MM.1S (cell line): ENCODE measurements around the gene TJP2.

Experiments used
- EZH2 ChIP-seq: fragments of 300-600 bp; sonication (generic); optimal IDR thresholded peaks from 2 replicates; pipeline ENCODE3; 2017; ENCODE audit warnings: low read depth, mild to moderate bottlenecking, antibody characterized with exemption, low read length, mixed read lengths
- EZH2phosphoT487 ChIP-seq: fragments of 300-600 bp; sonication (generic); IDR thresholded peaks from 2 replicates; pipeline ENCODE4 v1.6.1; 2018; ENCODE audit warnings: antibody characterized with exemption, low read length
- TF ChIP-seq, protein P1 (sequence below): fragments of 300-600 bp; sonication (generic); IDR thresholded peaks from 2 replicates; pipeline ENCODE4 v1.5.1; 2016; ENCODE audit warnings: antibody characterized with exemption, low read length, mixed read lengths

DNA sequence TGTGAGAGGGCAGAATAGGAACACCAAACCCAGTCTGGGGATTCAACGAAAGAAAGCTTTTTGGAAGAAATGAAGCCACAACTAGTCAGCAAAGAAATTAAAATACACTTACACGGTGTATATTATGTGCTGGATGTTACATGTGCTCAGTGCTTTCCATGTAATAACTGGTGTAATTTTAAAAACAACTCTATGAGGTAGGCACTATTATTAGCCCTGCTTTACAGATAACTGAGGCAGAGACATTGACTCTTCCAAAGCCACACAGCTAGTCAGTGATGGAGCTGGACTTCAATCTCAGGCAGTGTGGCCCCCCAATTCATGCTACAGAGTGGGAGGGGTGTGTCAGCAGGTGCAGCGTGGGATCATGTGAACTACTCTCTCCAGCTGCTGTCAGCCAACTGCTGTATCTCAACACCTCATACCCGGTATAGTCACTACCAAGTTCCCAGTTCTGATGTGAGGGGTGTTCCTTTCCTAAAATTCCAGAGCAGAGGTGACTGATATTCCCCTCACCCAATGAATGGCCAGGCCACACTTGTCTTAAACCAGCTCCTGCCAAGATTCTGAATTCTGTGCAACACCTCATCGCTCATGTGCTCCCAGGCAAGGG is 33.8 kb upstream of the TJP2 start:
- TF ChIP-seq, protein P1, sequence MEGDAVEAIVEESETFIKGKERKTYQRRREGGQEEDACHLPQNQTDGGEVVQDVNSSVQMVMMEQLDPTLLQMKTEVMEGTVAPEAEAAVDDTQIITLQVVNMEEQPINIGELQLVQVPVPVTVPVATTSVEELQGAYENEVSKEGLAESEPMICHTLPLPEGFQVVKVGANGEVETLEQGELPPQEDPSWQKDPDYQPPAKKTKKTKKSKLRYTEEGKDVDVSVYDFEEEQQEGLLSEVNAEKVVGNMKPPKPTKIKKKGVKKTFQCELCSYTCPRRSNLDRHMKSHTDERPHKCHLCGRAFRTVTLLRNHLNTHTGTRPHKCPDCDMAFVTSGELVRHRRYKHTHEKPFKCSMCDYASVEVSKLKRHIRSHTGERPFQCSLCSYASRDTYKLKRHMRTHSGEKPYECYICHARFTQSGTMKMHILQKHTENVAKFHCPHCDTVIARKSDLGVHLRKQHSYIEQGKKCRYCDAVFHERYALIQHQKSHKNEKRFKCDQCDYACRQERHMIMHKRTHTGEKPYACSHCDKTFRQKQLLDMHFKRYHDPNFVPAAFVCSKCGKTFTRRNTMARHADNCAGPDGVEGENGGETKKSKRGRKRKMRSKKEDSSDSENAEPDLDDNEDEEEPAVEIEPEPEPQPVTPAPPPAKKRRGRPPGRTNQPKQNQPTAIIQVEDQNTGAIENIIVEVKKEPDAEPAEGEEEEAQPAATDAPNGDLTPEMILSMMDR: no peak
- TF ChIP-seq EZH2: no peak
- no peak for TF ChIP-seq EZH2phosphoT487
